GM21381 (cell line): ENCODE data around the gene MX2.
A peak's percentile ranks its signal among the peaks of the same experiment; 100 is the strongest.
"Not testable (repeated sequence)": the region's sequence is repeated elsewhere in the genome, so short reads cannot be mapped to it uniquely, and the experiment has no call there.

Source experiments
- ATAC-seq: cut with Tn5 transposase; IDR thresholded peaks from one replicate; pipeline ENCODE4 v1.9.1; 2021; ENCODE audit warnings: mild to moderate bottlenecking, moderate library complexity; ENCODE audit not compliant: unreplicated experiment

The MX2 gene, protein sequence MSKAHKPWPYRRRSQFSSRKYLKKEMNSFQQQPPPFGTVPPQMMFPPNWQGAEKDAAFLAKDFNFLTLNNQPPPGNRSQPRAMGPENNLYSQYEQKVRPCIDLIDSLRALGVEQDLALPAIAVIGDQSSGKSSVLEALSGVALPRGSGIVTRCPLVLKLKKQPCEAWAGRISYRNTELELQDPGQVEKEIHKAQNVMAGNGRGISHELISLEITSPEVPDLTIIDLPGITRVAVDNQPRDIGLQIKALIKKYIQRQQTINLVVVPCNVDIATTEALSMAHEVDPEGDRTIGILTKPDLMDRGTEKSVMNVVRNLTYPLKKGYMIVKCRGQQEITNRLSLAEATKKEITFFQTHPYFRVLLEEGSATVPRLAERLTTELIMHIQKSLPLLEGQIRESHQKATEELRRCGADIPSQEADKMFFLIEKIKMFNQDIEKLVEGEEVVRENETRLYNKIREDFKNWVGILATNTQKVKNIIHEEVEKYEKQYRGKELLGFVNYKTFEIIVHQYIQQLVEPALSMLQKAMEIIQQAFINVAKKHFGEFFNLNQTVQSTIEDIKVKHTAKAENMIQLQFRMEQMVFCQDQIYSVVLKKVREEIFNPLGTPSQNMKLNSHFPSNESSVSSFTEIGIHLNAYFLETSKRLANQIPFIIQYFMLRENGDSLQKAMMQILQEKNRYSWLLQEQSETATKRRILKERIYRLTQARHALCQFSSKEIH

DNA sequence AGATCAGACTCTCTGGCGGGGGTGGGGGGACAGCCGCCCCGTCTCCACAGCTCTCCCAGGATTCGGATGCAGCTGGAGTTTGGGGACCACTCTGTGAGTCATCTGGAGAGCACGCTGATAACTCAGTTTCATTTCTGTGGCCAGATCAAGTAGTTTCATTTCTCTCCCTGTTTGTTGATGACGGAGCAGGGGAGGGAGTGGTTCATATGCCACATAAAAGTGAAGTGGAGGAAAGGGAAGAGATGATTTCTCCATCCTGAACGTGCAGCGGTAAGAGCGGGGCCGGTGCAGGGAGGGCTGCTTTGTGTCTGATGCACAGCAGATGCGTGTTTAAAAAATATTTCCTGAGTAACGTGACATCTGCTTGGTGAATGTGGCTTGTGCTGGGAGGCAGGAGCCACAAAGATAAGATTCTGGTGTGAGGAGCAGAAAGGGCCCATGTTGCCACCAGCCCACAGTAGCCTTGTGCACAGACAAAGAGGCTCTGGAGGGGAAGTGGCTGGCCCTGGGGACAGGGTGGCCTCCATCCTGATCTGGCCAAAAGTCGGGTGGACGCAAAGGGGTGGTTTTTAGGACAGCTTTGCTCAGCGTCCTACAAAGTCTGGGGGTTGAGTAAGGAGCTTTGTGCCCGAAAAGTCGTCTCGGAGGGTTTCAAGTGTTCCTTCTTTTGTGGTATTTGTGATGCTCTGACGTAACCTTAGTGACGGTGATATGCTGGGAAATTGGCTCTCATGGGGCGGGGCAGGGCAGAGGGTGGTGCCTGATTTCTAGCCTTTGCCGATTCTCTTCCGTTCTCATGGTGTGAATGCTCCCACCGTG is at the start of gene MX2:
Gene MX2 (plus strand): TSS at position 242 of the 819 bp plus-strand sequence. CDS start 14,880 bp downstream, outside the sequence.
- peak; percentile 52 for ATAC-seq

DNA sequence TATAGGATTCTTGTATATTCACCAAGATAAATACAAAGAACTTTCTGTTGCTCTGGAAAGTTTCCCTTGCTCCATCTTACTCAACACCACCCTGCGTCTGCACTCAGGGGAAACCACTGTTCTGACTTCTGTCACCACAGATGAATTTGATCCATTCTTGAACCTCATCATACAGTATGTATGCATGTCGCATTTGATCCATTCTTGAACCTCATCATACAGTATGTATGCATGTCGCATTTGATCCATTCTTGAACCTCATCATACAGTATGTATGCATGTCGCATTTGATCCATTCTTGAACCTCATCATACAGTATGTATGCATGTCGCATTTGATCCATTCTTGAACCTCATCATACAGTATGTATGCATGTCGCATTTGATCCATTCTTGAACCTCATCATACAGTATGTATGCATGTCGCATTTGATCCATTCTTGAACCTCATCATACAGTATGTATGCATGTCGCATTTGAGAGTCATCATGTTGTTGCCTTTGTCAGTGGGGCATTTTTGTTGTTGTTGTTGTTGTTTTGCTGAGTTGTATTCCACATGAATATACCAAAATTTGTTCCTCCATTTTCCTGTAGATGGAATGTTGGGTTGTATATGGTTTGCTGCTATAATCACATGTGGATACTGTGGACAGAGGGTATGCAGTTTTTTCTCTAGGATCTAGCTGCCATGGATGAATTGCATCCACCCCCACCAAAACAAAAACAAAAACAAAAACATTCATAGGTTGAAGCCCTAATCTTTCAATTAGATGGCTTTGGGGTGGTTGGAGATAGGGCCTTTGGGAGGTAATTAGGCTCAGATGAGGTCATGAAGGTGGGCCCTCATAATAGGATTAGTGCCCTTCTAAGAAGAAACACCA is 48.3 kb upstream of the MX2 start:
- ATAC-seq: not testable (repeated sequence)

DNA sequence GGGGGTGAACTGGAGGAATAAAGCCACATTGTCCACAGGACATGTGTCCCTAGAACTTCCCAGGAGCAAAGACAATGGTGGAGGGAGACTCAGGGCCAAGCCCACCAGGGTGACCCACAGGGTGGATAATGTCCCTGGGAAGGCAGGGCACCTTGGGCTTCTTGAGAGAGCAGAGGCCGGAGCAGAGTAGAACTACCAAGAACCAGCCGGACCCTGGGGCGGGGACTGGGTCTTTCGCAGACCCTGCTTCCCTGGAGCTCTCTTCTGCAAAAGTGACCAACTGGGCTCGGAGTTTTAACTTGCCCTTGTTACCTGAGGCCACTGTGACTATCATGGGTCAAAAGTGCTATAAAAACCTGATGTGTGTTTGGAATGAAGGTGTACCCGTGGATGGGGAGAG is 46.1 kb upstream of the MX2 start:
- no peak for ATAC-seq

DNA sequence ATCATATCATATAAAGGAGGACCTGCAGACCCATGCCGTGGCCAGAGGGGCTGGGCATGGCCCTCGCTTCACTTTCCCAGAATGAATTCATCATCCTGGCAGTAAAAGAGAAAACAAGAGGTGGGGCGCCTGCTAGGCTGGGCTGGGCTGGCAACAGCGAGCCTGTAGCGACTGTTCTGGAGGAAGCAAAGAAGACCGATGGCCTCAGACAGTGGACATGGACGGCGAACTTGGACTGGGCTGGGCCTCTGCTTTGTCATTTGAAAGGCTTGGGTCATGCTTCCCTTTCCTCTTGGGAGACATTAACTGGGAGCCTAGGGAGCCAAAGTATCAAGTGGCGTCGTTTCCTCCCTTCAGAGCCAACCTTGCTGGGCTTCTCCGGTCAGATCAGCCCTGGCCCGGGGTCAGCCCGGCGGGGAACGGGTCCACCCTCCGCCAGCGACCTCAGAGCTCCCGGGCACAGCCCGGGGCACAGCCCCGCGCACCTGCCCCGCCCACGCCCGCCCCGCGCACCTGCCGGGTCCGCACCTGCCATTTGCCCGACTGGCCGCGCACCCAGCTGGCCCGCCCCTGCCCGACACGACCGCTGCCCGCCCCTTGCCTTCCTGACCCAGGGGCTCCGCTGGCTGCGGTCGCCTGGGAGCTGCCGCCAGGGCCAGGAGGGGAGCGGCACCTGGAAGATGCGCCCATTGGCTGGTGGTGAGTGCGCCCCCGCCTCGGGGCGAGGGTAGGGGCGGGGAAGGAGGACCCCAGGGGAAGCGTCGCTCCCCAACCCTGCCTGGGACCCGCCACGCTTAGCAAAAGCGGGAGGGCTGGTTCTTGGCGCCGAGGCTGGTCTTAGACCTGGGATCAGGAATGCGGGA is 45.4 kb upstream of the MX2 start, which contains the start of gene FAM3B:
Gene FAM3B (plus strand): TSS at position 602 of the 863 bp plus-strand sequence. CDS start 79 bp downstream, at position 681.
- ATAC-seq: no peak

DNA sequence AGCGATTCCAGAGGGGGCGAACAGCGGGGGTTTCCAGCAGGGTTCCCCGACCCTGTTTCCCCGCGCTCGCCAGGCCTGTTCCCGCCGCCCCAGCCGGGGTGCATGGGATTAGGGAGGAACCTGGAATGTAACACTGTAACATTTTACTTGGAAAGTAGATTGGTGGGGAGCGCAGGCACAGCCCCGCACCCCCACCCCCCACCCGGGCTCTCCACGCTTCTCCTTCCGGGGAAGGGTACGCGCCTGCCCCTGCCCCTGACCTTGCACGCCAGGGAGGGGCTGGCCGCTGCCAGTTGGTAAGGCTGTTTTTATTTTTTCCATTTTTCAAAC is 44.8 kb upstream of the MX2 start:
- ATAC-seq: no peak

DNA sequence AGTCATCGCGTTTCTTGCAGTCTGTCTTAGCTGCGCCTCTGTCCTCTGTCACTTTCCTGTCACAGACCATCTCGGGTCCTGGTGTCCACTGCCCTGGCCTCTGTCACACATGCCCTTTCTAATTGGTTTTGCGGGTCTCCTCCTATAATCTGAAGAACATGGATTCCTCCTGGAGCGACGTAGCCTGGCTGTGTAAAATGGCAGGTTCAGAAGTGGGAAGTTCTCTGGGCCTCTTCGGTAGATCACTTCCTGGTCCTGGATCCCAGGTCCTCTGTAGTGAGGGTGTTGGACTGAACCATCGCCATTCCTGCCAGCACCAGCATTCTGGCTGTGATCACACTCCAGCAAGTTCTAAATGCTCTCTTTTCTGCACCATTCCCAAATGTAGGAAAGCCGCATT is 44.4 kb upstream of the MX2 start:
- ATAC-seq: no peak

DNA sequence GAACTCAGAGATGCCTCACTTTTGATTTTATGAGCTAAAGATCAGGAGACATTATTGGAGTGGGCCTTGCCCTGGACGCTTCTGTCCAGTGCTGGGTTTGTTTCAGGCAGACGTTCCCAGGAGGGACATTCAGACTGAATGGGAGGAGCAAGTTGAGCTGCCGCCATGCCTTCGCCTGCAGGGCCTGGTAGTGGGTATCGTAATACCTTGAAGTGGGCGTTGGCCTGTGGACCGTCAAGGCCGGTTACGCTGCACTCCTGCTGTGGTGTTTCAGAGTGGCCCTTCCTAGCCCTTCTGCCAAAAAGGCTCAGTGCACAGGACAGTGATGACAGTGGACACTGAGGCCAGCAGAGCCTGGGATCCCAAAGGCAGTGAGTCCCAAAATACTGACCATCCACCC is 43.6 kb upstream of the MX2 start:
- no peak for ATAC-seq

DNA sequence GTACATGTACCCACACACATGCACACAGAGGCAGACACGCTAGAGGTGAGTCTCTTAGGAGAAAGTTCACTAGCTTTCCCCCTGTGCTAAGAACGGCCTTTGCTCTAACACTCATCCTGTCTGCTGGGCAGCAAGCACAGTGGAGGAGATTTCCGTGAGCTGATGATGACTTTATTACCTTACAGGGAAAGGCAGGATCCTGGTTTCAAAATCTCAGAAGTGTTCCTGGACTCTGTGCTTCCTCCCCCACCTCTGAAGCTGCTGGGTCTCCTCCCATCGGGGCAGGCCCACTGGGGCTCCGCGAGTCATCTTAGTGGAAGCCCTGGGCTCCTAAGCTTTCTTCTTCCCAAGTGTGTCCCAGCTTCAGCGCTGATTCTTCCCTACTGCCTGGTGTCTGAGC is 42.6 kb upstream of the MX2 start:
- ATAC-seq: no peak

DNA sequence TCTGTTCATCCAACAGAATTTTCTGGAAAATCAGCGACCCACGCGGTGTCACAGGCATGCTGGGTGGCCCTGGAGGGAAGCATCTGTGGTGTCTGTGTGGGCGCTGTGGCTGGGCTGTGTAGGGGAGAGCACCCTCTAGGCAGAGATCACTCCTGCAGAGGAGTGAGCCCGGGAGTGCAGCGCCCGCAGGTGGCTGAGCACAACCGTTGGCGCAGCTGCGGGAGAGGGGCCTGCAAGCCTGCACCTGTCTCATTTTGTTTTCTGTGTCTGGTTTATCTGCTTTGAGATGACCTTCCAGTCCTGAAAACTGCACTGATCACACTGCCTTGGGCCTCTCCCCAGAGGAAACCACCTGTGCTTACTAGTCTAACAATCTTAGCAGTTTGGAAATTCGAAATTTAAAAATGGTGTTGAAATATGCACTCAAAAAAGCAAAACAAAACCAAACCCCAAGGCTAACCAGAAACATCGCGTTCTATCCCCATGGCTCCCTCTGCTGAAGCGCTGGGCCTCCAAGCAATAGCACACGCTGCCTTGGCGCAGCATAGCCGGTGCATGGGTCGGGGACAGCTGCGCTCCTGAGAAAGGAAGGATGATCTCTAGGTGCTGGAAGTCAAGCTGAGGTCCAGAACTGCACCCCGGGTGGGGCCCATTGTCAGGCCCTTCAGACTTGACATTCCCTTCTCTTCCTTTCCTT is 40.5 kb upstream of the MX2 start:
- no peak for ATAC-seq

DNA sequence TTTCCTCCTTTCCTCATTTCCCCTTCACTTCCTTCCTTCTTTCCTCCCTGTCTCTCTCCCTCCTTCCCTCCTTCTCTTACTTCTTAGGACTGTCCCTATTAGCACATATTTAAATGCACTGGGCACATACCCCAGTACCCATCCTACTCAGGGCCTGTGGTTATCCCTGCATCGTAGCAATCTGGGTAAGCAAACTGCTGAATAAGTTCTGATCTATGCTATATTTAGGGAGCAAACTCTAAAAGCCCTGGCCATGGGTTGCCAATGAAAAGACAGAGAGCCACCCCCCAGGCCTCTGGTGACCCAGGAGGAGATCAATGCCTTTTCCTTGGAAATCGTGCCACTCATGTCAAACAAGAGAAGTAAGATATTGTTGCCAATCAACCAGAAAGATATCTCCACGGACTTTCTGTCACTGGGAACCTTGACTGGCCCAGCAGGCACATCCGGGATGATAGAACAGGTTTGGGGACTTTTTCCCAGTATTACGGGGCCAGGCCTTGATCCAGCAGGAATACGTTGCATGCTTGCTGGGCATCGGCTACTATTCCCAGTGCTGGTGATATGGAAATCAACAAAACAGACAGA is 39.8 kb upstream of the MX2 start:
- ATAC-seq: no peak

DNA sequence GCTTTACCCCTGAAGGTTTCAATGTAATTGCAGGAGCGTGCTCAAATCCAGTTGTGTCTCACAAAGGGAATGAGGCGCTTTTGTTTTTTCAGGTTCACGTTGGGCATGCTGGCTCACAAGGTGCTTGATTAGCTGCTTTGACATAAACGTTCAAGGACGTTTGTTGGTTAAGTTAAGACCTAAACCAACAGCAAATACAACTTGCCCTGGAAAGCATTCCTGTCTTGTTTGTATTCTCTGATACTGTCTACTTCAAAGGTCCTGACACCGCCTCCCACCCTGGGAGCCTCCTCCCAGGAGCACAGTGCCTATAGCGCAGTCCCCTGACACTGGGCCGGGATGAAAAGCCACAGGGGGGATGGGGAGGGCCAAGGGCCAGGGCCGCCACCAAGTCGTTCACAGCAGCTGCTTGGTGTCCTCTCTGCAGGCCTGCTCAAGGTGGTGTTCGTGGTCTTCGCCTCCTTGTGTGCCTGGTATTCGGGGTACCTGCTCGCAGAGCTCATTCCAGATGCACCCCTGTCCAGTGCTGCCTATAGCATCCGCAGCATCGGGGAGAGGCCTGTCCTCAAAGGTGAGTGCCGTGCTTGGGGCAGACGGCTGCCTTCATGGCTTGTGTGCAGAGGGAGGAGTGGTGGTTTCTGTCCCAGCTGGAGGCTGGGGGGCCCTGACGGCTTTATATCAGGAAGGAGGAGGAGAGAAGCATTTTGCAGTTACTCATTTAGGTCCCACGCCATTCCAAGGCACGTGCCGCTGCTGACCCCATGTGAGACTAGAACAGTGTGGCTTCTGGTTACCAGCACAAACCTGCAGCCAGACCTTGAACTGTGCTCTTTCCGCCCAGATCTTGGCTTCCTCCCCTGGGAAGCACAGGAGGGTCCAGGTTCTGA is 39.1 kb upstream of the MX2 start:
- ATAC-seq: no peak

DNA sequence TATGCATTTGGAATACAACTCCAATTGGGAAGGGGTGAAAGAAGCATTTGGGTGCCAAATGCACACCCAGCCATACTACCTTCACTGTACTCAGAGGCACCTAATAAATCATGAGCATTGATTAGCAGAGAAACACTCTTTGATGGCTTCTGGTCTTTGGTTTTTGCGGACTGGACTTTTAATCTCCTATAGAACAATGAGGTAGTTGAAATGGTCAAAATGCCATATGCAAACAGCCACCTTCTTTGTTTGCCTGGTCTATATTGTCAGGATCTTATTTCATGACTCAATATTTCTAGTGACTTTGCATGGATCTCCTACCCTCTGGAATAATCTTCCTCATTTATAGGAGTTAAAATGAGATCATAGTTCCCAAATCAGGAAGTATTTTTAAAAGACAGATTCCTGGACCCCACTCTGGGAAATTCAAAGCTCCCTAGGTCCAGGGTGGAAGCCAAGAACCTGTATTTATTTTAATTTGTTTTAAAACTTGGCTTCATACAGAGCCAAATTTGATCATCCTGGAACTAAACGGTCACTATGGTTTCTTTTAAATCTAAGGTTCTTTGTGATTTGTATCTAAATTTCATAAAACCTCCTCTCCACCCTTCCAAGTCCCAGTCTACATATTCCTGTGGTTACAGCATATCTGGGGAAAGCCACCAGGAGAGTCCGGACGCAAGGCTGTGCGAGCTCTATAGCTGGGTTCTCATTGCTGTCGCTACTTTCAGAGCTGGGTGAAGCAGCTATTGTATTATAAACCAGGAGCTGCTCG is 36.5 kb upstream of the MX2 start:
- ATAC-seq: no peak

DNA sequence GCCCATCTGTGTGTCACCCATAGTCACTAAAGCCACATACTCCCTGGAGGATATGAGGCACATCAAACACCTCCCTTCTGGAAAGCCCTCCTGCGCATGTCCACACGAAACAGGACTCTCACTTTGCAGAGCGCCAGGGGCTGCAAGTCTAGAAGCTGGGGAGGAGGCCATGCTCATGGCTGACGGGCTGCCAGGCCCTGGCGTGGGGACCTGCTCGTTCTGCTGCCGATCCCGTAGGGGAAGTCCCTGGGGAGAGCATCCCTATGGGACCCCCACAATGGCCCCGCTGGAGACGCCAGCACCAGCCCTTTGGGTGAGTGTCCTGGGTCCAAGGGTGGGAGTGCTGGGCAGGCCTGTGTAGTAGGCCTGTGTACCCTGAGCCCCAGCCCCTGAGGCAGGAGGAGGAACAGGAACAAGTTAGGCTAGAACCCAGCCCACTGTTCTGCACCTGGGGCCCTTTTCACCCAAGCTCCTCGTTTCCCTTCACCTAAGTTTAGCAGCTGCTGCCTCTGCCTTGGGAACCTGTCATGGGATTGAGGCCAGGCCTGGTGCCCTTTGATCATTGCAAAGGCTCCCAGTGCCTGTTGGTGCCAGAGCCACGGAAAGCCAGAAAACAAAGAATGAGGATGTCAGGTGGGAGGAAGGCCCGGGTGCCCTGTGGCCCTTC is 35.3 kb upstream of the MX2 start:
- no peak for ATAC-seq

DNA sequence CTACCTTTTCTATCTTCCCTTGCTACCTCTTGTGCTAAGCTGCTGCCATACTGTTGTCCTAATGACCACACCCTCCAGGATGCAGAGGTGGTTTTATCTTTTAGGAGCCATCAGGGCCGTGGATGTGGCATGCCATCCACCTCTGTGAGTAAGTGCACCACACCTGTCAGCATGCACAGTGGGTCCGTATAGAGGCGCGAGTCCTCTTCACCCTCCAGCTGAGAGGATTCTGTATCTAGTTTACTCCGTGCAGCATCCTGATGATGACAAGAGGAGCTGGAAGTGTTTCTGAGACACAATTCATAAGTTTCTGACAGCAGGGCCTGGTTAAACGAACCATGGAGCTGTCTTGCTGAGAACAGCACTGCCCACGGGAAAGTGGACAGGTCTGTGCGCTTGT is 34.1 kb upstream of the MX2 start:
- ATAC-seq: no peak

DNA sequence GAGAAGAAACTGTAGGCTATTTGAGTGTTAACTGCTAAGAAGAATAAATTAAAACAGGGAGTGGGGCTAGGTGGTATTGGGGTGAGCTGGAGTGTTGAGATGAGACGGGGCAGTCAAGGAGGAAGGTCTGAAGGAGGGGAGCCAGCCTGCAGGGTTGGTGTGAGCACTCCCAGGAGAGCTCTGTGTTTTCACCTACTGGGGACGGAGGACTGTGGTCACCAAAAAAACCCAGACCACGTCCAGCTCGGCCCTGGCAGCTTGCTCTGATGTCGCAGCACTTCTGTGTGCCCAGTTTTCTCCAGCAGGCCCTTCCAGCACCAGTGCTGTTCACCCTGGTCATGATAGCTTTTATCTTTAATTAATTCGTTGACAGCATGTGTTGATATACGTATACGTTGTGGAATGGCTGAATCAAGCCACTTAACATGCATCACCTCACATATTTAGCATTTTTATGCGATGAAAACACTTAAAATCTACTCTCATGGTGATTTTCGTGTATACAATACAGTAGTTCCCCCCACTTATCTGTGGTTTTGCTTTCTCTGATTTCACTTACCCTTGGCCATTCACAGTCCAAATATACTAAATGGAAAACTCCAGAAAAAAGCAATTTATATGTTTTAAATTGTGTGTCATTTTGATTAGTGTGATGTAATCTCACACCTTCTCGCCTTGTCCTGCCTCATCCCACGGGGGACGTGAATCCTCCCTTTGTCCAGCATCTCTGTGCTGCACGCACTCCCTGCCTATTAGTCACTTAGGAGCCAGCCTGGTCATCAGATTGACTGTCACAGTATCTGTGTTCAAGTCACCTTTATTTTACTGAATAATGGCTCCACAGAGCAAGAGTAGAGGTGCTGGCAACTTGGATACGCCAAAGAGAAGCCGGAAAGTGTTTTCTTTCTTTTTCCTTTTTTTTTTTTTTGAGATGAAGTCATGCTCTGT is 32.9 kb upstream of the MX2 start:
- ATAC-seq: no peak
